Suprapubic skin (tissue), 4 donors: ENCODE measurements around the gene C10orf67. TPM values are rescaled to one million over a fixed set of nuclear protein-coding genes. Genes with fewer than 3 reads are reported as not detected.
"Not testable (repeated sequence)": the region's sequence is repeated elsewhere in the genome, so short reads cannot be mapped to it uniquely, and the experiment has no call there.

Source experiments
- DNase-seq, 2 donors: peaks; one replicate each; pipeline ENCODE4 v3.0.0-alpha.2; 2019; ENCODE audit warnings: low spot score in 2 of 2
- H3K27ac ChIP-seq: fragments of 200-600 bp; sonication (generic); one replicate; pipeline ENCODE4 v1.5.1; 2019
- H3K27me3 ChIP-seq: fragments of 200-600 bp; sonication (generic); one replicate; pipeline ENCODE4 v1.5.1; 2019
- H3K36me3 ChIP-seq: fragments of 200-600 bp; sonication (generic); one replicate; pipeline ENCODE4 v1.5.1; 2019
- H3K4me1 ChIP-seq: fragments of 200-600 bp; sonication (generic); one replicate; pipeline ENCODE4 v1.5.1; 2019
- H3K4me3 ChIP-seq: fragments of 200-600 bp; sonication (generic); one replicate; pipeline ENCODE4 v1.5.1; 2019; ENCODE audit warnings: mild to moderate bottlenecking
- H3K9me3 ChIP-seq: fragments of 200-600 bp; sonication (generic); one replicate; pipeline ENCODE4 v1.5.1; 2019
- EP300 ChIP-seq: sonication (generic); formaldehyde crosslinking; IDR thresholded peaks from one replicate; pipeline ENCODE4 v1.6.1; 2017; ENCODE audit warnings: antibody characterized with exemption
- POLR2A ChIP-seq, 2 donors: fragments of 450-650 bp; IDR thresholded peaks; one replicate each; pipeline ENCODE4 v1.6.1; 2017; ENCODE audit warnings: antibody characterized with exemption in 2 of 2, mild to moderate bottlenecking in 2 of 2, moderate library complexity in 2 of 2
- POLR2AphosphoS5 ChIP-seq, 3 donors: sonication (generic); formaldehyde crosslinking; IDR thresholded peaks; one replicate each; pipeline ENCODE4 v1.6.1; 2017; ENCODE audit warnings: antibody characterized with exemption in 3 of 3
- WGBS: methylation state at CpG from one replicate; pipeline ENCODE4 v1.1.5; 2018; 5-methylcytosine and 5-hydroxymethylcytosine counted together
- total RNA-seq, 4 donors: library from RNA; depleted of rRNA; stranded (reverse); fragments of >200 nt; gene quantifications; one replicate each; pipeline ENCODE4 v1.1.0, GENCODE V29; 2016
- TF ChIP-seq, protein P1 (sequence below), 2 donors: fragments of 200-600 bp in 1 of 2; fragments of 450-650 bp in 1 of 2; sonication (generic) in 1 of 2; IDR thresholded peaks; one replicate each; pipeline ENCODE4 v1.5.1; 2016 to 2019; ENCODE audit warnings: antibody characterized with exemption in 2 of 2, mild to moderate bottlenecking in 1 of 2, moderate library complexity in 1 of 2

Gene C10orf67
- total RNA-seq, 4 donors from 2014 or later, result 0.93 to 1.5 (median 1.5) TPM

DNA sequence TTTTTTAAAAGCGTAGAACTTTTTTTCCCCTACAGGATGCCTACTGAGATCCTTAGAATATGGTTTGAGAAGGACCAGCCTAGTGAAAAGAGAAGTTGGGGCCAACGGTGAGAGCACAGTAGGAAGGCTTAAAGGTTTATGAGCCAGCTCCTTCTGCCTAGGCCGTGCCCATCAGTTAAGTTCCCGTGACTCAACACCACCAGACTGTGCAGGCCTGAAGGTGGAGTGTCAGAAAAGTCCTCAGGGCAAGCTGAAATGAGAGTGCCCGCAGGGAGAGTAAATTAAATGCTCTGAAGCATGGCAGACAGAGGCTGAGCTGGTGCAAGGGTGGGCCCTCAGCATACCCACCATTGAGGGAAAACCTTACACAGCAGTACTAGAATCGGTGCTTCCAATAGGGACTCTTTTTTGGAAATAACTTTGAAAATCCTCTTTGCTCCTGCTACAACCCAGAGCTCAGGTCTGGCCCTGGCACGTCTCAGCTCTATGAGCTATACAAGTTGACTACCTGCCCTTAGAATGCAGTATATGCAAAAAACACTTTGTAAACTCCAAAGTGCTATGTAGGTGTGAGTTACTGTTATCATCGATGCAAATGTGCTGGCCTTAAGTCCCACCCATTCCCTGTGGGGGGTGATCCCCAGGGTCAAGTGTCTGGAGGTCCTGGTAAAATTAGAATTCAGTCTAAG is 15.2 kb upstream of the C10orf67 start:
- Histone ChIP-seq H3K4me1 (peaks cover 8% of the 10 kb centered on the region), H3K27ac (no peak overlapping the region), H3K36me3 (no peaks in the 10 kb centered on the region), H3K9me3 (no peaks in the 10 kb centered on the region), H3K27me3 (no peaks in the 10 kb centered on the region), H3K4me3 (no peak overlapping the region)
- no peak for DNase-seq
- 56% methylated on average over 8 of the region's 8 CpGs for WGBS
- TF ChIP-seq POLR2AphosphoS5 (IDR thresholded peaks at IDR 0.05) (no peak), EP300 (no peak), POLR2A (IDR thresholded peaks at IDR 0.05) (no peak)
- TF ChIP-seq, protein P1, sequence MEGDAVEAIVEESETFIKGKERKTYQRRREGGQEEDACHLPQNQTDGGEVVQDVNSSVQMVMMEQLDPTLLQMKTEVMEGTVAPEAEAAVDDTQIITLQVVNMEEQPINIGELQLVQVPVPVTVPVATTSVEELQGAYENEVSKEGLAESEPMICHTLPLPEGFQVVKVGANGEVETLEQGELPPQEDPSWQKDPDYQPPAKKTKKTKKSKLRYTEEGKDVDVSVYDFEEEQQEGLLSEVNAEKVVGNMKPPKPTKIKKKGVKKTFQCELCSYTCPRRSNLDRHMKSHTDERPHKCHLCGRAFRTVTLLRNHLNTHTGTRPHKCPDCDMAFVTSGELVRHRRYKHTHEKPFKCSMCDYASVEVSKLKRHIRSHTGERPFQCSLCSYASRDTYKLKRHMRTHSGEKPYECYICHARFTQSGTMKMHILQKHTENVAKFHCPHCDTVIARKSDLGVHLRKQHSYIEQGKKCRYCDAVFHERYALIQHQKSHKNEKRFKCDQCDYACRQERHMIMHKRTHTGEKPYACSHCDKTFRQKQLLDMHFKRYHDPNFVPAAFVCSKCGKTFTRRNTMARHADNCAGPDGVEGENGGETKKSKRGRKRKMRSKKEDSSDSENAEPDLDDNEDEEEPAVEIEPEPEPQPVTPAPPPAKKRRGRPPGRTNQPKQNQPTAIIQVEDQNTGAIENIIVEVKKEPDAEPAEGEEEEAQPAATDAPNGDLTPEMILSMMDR (IDR thresholded peaks at IDR 0.05), result no peak

DNA sequence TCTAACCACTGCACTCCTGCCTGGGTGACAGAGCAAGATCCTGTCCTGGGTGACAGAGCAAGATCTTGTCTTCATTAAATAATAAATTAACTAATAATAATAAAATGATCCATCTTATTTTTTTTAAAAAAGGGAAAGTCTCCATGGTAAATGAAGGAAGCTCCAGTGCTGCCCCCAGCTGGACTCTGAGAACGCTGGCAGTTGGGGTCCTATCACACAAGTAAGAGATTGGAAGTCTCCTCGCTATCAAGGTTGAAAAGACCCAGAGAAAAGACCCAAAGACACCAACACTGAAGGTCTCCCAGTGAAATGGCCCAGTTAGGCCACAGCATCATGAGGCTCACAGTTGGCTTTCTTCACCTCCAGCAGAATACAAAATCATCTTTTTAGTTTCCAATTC is 13.8 kb upstream of the C10orf67 start:
- Histone ChIP-seq H3K36me3 (no peaks in the 10 kb centered on the region), H3K4me3 (no peak overlapping the region), H3K27me3 (no peaks in the 10 kb centered on the region), H3K9me3 (no peaks in the 10 kb centered on the region), H3K4me1 (peaks cover 6% of the 10 kb centered on the region), H3K27ac (no peak overlapping the region)
- 70% methylated on average over 2 of the region's 2 CpGs for WGBS
- DNase-seq, result no peak
- no peak for TF ChIP-seq POLR2A (IDR thresholded peaks at IDR 0.05)
- no peak for TF ChIP-seq EP300
- TF ChIP-seq, protein P1 (IDR thresholded peaks at IDR 0.05), result no peak

DNA sequence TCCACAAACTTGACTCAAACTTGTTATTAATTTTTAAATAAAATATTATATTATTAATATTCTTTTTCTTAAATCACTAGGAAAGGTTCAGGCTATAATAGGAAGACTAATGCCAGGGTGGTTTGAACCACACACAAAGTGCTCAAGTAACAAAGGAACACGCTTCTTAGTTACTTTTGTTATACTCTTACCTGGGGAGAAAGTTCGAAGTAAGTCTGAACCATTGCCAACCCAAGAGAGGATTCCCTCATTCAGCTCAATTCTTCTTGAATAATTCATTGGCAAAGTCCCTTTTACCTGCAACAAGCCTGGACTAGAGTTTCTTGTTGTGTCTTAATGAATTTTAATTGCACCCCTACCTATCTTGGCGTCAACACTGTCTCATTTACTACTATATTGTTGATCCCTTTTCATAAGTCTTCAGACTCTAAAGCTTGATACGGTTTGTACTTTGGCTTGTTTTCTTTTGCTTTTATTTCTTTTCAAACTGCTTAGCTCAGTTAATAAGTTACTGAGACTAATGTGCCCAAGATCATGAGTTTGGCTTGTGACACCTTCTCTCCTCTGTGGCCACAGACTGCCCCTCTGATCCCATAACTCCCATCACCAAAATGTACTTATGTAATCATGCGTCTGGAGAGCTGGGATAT is 10.2 kb upstream of the C10orf67 start:
- no peak for DNase-seq
- Histone ChIP-seq H3K4me1 (peaks cover 6% of the 10 kb centered on the region), H3K4me3 (no peak overlapping the region), H3K36me3 (no peaks in the 10 kb centered on the region), H3K27ac (no peak overlapping the region), H3K9me3 (no peaks in the 10 kb centered on the region), H3K27me3 (no peaks in the 10 kb centered on the region)
- no peak for TF ChIP-seq POLR2AphosphoS5 (IDR thresholded peaks at IDR 0.05)
- TF ChIP-seq POLR2A (IDR thresholded peaks at IDR 0.05), result no peak
- TF ChIP-seq EP300, result no peak
- TF ChIP-seq, protein P1 (IDR thresholded peaks at IDR 0.05), result no peak
- 50% methylated on average over 5 of the region's 5 CpGs for WGBS

DNA sequence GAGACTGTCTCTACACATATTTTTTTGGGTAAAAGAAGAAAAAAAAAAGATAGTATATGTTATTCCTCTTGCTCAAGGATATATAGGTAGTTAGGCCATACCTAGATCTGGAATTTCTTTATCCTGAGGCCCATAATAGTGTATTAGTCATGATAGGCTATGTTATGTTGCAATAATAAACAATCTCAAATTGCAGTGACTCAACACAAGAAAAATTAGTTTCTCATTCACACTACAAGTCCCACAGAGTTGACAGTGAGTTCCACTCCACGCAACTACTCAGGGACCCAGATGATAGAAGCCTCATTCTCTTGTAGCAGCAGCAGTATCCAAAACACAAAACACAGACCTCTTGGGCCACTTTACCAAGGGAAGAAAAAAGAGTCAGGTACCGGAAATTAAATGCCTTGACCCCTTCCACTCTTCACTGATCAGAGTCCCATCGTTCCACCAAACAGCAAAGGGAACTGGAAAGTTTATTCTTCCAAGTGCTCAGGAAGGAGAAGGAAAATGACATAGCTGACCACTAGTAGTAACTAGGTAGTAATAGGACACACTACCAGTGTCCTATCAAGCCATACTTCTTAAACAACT is 7.4 kb upstream of the C10orf67 start:
- Histone ChIP-seq H3K27ac (no peak overlapping the region), H3K4me3 (no peak overlapping the region), H3K36me3 (no peaks in the 10 kb centered on the region), H3K4me1 (peaks cover 3% of the 10 kb centered on the region), H3K9me3 (no peaks in the 10 kb centered on the region), H3K27me3 (no peaks in the 10 kb centered on the region)
- WGBS, result 86% methylated on average over 3 of the region's 3 CpGs
- DNase-seq, result no peak
- no peak for TF ChIP-seq POLR2A (IDR thresholded peaks at IDR 0.05)
- no peak for TF ChIP-seq EP300
- no peak for TF ChIP-seq POLR2AphosphoS5 (IDR thresholded peaks at IDR 0.05)
- TF ChIP-seq, protein P1 (IDR thresholded peaks at IDR 0.05), result no peak

DNA sequence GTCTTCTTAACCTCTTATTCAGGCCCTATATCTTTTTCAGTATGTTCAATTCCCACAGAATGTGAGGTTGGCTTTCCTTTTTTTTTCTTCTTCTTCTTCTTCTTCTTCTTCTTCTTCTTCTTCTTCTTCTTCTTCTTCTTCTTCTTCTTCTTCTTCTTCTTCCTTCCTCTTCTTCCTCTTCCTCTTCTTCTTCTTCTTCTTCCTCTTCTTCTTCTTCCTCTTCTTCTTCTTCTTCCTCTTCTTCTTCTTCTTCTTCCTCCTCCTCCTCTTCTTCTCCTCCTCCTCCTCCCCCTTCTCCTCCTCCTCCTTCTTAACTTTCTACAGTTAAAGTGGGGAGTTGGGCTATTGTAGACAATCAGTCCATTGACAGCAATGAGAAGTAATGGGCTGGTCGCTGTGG is 6.1 kb upstream of the C10orf67 start:
- not testable (repeated sequence) for DNase-seq, H3K27me3 ChIP-seq, H3K27ac ChIP-seq, H3K4me1 ChIP-seq, H3K36me3 ChIP-seq, H3K4me3 ChIP-seq, H3K9me3 ChIP-seq
- WGBS, result 100% methylated on average over 1 of the region's 1 CpG
